Common myeloid progenitor, CD34-positive (primary cell): Measurements from ENCODE around the gene GPSM3.
"Not testable (repeated sequence)": the region's sequence is repeated elsewhere in the genome, so short reads cannot be mapped to it uniquely, and the experiment has no call there.

Experiments used
- CTCF ChIA-PET: fragments of 350-600 bp; sonication (Branson Sonifier 250); formaldehyde crosslinking; loops from one replicate; lab custom pipeline; 2021; ENCODE audit warnings: antibody characterized with exemption; lab: Charles Lee
- POLR2A ChIA-PET: fragments of 350-600 bp; sonication (Branson Sonifier 250); formaldehyde crosslinking; loops from one replicate; lab custom pipeline; 2021; ENCODE audit warnings: antibody characterized with exemption; lab: Charles Lee
- DNase-seq, 3 donors: peaks; one replicate each; pipeline versions ENCODE4 v3.0.0 to v3.0.0-alpha.2; 2013
- H3K27ac ChIP-seq, 2 experiments: 1 replicate in 1 of 2; 2 replicates in 1 of 2; pipeline ENCODE4 v1.7.0; 2013; ENCODE audit warnings: inconsistent platforms in 2 of 2, low read length in 2 of 2, mild to moderate bottlenecking in 2 of 2, low read depth in 1 of 2, moderate library complexity in 1 of 2; ENCODE audit not compliant: severe bottlenecking in 2 of 2, insufficient read depth in 1 of 2, poor library complexity in 1 of 2
- H3K27me3 ChIP-seq, 5 experiments: replicated peaks in 2 of 5; 1 replicate in 3 of 5; 2 replicates in 2 of 5; pipeline versions ENCODE4 v1.6.1 to v1.7.0; 2013; ENCODE audit warnings: low read length in 4 of 5, mild to moderate bottlenecking in 2 of 5, moderate library complexity in 2 of 5, inconsistent platforms in 1 of 5; ENCODE audit not compliant: insufficient read depth in 5 of 5, control insufficient read depth in 4 of 5
- H3K36me3 ChIP-seq, 4 experiments: 1 replicate in 2 of 4; 2 replicates in 2 of 4; pipeline versions ENCODE4 v1.6.1 to v1.7.0; 2013; ENCODE audit warnings: low read length in 3 of 4, control low read depth in 1 of 4, mild to moderate bottlenecking in 1 of 4; ENCODE audit not compliant: control insufficient read depth in 4 of 4, insufficient read depth in 4 of 4
- H3K4me1 ChIP-seq, 4 experiments: 1 replicate in 3 of 4; 2 replicates in 1 of 4; pipeline versions ENCODE4 v1.6.1 to v1.7.1; 2013; ENCODE audit warnings: low read length in 3 of 4, mild to moderate bottlenecking in 3 of 4, control low read depth in 1 of 4, inconsistent platforms in 1 of 4, moderate library complexity in 1 of 4; ENCODE audit not compliant: control insufficient read depth in 4 of 4, insufficient read depth in 4 of 4; ENCODE audit errors: control extremely low read depth in 1 of 4
- H3K4me3 ChIP-seq, 7 experiments: 1 replicate in 4 of 7; 2 replicates in 3 of 7; pipeline versions ENCODE4 v1.5.1 to v1.7.0; 2013; ENCODE audit warnings: mild to moderate bottlenecking in 7 of 7, low read length in 6 of 7, moderate library complexity in 6 of 7, inconsistent platforms in 2 of 7, low read depth in 2 of 7, control low read depth in 1 of 7; ENCODE audit not compliant: insufficient read depth in 4 of 7, control insufficient read depth in 1 of 7; ENCODE audit errors: extremely low read depth in 1 of 7
- H3K9me3 ChIP-seq, 5 experiments: 1 replicate in 4 of 5; 2 replicates in 1 of 5; pipeline versions ENCODE4 v1.6.1 to v1.7.1; 2013; ENCODE audit warnings: low read length in 4 of 5, mild to moderate bottlenecking in 2 of 5, inconsistent platforms in 1 of 5, low read depth in 1 of 5, moderate library complexity in 1 of 5; ENCODE audit not compliant: control insufficient read depth in 4 of 5, insufficient read depth in 2 of 5; ENCODE audit errors: control extremely low read depth in 1 of 5
- WGBS: methylation state at CpG from one replicate; pipeline ENCODE4 v1.1.5; 2013; ENCODE audit not compliant: insufficient coverage; 5-methylcytosine and 5-hydroxymethylcytosine counted together

Gene GPSM3

GRCh38 chr6:32193096-32193495 lies 653 bp upstream of the GPSM3 start:
- H3K27ac ChIP-seq, result peak overlapping the region; percentile 87 to 93
- peaks cover 19 to 80% (median 76%) of the 10 kb centered on the region in 4 experiments for H3K4me1 ChIP-seq
- H3K27me3 ChIP-seq, H3K9me3 ChIP-seq, H3K36me3 ChIP-seq, DNase-seq: not testable (repeated sequence)
- peak overlapping the region; percentile 45 to 89 (median 76) for H3K4me3 ChIP-seq
- ChIA-PET CTCF (interaction anchor here (0.6 to 2.0 kb wide), 9 partner anchors 11 to 1335 kb away, joined by 3 to 7 read pairs (median 5); no protein-coding TSS in a partner anchor), POLR2A (interaction anchor here (0.8 to 1.3 kb wide), 4 partner anchors 14 to 65 kb away, joined by 3 to 5 read pairs (median 4); partner anchors contain the start of genes ATF6B and RNF5)
- WGBS, result 75% methylated on average over 9 of the region's 13 CpGs

DNA sequence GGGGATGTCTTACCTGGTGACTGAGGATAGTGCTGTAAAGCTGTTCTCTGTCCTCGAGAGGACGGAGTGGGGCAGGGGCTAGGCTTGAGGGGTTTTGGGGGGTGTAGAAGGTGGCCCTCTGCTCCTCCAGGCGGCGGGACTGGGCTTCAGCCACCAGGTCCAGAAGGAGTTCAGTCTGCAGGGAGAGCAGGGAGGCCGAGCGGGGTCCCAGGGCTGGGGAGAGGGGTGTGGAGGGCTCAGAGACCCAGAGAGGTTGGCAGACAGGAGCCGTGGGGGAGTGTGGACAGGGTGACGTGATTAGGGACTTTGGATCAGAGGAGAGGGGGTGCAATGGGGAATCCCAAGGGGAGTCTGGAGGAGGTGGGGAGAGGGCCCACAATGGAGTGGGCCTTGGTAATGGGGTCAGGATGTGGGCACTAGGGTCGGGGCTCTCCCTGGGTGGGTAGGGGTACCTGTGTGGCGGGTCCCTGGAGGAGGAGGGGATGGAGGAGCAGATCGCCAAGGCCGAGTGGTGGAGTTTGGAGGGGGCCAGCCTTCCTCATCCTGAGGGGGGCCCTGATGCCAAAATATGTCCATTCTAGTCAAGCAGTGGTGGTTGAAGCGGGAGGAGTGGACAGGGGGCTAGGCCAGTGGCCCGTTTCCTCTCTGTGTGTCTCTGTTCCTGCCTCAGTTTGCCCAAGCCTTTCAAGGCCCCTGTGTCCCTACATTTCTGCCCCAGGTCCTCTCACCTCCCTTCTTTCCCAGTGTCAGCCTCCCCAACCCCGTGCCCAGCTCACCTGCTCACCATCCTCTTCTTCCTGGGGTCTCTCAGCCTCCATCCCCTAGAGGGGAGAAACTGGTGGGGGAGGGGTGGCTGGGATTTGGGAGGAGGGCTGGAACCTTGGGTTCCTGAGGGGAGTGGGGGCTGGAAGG lies 491 bp downstream of the GPSM3 start:
- Histone ChIP-seq H3K4me1 (peaks cover 20 to 84% (median 82%) of the 10 kb centered on the region in 4 experiments), H3K4me3 (peak overlapping the region; percentile 45 to 89 (median 76)), H3K9me3 (no peaks in the 10 kb centered on the region), H3K27ac (peak overlapping the region; percentile 87 to 93), H3K36me3 (peaks cover 0 to 18% (median 6%) of the 10 kb centered on the region in 4 experiments), H3K27me3 (no peaks in the 10 kb centered on the region)
- POLR2A ChIA-PET, result interaction anchor here (0.5 to 1.3 kb wide), 5 partner anchors 9 to 385 kb away, joined by 3 to 5 read pairs (median 3); partner anchors contain the start of genes ATF6B and RNF5
- DNase-seq, result no peak
- 34% methylated on average over 13 of the region's 15 CpGs for WGBS
- CTCF ChIA-PET, result interaction anchor here (0.8 to 2.0 kb wide), 12 partner anchors 9 to 75 kb away, joined by 3 to 7 read pairs (median 5); no protein-coding TSS in a partner anchor

- Histone ChIP-seq H3K9me3 (no peaks in the 10 kb centered on the region), H3K36me3 (peaks cover 0 to 27% (median 13%) of the 10 kb centered on the region in 4 experiments), H3K27ac (peak overlapping the region; percentile 87 to 93), H3K27me3 (no peaks in the 10 kb centered on the region), H3K4me3 (peak overlapping the region in 6 of 7 experiments; percentile 67 to 89 (median 79)), H3K4me1 (peaks cover 22 to 84% (median 80%) of the 10 kb centered on the region in 4 experiments)
- ChIA-PET CTCF (interaction anchor here (1.0 to 1.7 kb wide), 5 partner anchors 9 to 72 kb away, joined by 3 to 6 read pairs (median 3); no protein-coding TSS in a partner anchor), POLR2A (interaction anchor here (1.2 to 1.7 kb wide), 3 partner anchors 8 to 36 kb away, joined by 3 to 6 read pairs (median 3); no protein-coding TSS in a partner anchor)
- no peak for DNase-seq
- WGBS, result 85% methylated on average over 3 of the region's 8 CpGs
These were observed 1.3 kb downstream of the GPSM3 start for GRCh38 chr6:32190911-32191677.

GRCh38 chr6:32190054-32190851 lies 2.2 kb downstream of the GPSM3 start, which contains the start of gene PBX2:
TSS of gene PBX2 (minus strand) at chr6:32190202. CDS start at chr6:32189915, 287 bp downstream.
- 0% methylated on average over 11 of the region's 23 CpGs for WGBS
- Histone ChIP-seq H3K27me3 (no peaks in the 10 kb centered on the region), H3K9me3 (no peaks in the 10 kb centered on the region), H3K4me3 (peak within 1 kb of the TSS; percentile 51 to 90 (median 82)), H3K36me3 (peaks cover 0 to 29% (median 15%) of the 10 kb centered on the region in 4 experiments), H3K4me1 (peaks cover 22 to 81% (median 78%) of the 10 kb centered on the region in 4 experiments), H3K27ac (peak within 1 kb of the TSS; percentile 87 to 93)
- ChIA-PET POLR2A (interaction anchor here (1.2 to 1.7 kb wide), 3 partner anchors 7 to 36 kb away, joined by 3 to 6 read pairs (median 3); no protein-coding TSS in a partner anchor), CTCF (interaction anchor here (0.8 to 2.9 kb wide), 6 partner anchors 8 to 25 kb away, joined by 3 to 9 read pairs (median 4); no protein-coding TSS in a partner anchor)
- DNase-seq, result peak; percentile 88 to 93 (median 93)

DNA sequence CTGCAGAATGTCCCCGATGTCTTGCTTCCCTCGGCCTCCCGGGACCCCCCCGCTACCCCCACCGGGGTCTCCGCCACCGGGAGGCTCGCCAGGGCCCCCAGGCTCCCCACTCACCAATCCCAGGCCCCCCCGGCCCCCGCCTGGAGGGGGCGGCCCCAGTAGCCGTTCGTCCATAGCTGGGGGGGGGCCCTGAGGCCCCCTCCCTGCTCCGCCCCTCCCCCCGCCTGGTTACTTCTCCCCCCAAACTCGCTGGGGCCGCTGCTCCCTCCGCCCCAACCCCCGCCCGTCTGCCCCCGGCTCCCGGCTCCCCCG lies 2.7 kb downstream of the GPSM3 start:
- CTCF ChIA-PET, result interaction anchor here (0.8 to 2.9 kb wide), 2 partner anchors 10 to 19 kb away, joined by 3 to 9 read pairs; no protein-coding TSS in a partner anchor
- 0% methylated on average over 7 of the region's 23 CpGs for WGBS
- DNase-seq, result no peak

More for the DNA sequence above, 2.7 kb downstream of the GPSM3 start:
- POLR2A ChIA-PET, result interaction anchor here (1.1 to 1.7 kb wide), 3 partner anchors 10 to 35 kb away, joined by 3 to 6 read pairs (median 5); no protein-coding TSS in a partner anchor
- H3K4me3 ChIP-seq, result peak overlapping the region; percentile 51 to 90 (median 82)
- peak overlapping the region; percentile 87 to 93 for H3K27ac ChIP-seq
- peaks cover 0 to 29% (median 15%) of the 10 kb centered on the region in 4 experiments for H3K36me3 ChIP-seq
- no peaks in the 10 kb centered on the region for H3K9me3 ChIP-seq
- H3K27me3 ChIP-seq, result no peaks in the 10 kb centered on the region
- peaks cover 18 to 75% (median 72%) of the 10 kb centered on the region in 4 experiments for H3K4me1 ChIP-seq
